Measurements from ENCODE around the gene TACC2. TPM values are rescaled to one million over a fixed set of nuclear protein-coding genes. Genes with fewer than 3 reads are reported as not detected.

The TACC2 gene
- total and polyA plus RNA-seq, 8 donors: 29.0 to 102 (median 52.9) TPM

GRCh38 chr10:122245136-122245535 lies 256.2 kb downstream of the TACC2 start:
- H3K9me3 ChIP-seq: no peaks in the 10 kb centered on the region
- TF ChIP-seq EP300 (IDR thresholded peaks at IDR 0.05) (no peak), CTCF (IDR thresholded peaks at IDR 0.05) (no peak), POLR2A (IDR thresholded peaks at IDR 0.05) (no peak), POLR2AphosphoS5 (IDR thresholded peaks at IDR 0.05) (no peak)
- H3K4me3 ChIP-seq: no peak overlapping the region
- no peaks in the 10 kb centered on the region for H3K27me3 ChIP-seq
- 79 to 83% (median 83%) methylated on average over 4 of the region's 4 CpGs for WGBS, 5 donors
- H3K4me1 ChIP-seq: peaks cover 0 to 5% (median 0%) of the 10 kb centered on the region in 4 donors
- H3K36me3 ChIP-seq: peaks cover 31 to 95% (median 92%) of the 10 kb centered on the region in 4 donors
- no peak overlapping the region for H3K27ac ChIP-seq
- no peak for DNase-seq
- intact Hi-C loops (cut with DNase I; ENCODE audit: low total_unique reads): no loop called here

GRCh38 chr10:122245897-122246296 lies 256.9 kb downstream of the TACC2 start:
- no peaks in the 10 kb centered on the region for H3K9me3 ChIP-seq
- no peak overlapping the region for H3K27ac ChIP-seq
- H3K27me3 ChIP-seq: no peaks in the 10 kb centered on the region
- WGBS, 5 donors: 83 to 91% (median 86%) methylated on average over 11 of the region's 11 CpGs
- intact Hi-C loops (cut with DNase I; ENCODE audit: low total_unique reads): no loop called here
- no peak for TF ChIP-seq POLR2AphosphoS5 (IDR thresholded peaks at IDR 0.05)
- TF ChIP-seq CTCF (IDR thresholded peaks at IDR 0.05): no peak
- no peak for TF ChIP-seq POLR2A (IDR thresholded peaks at IDR 0.05)
- TF ChIP-seq EP300 (IDR thresholded peaks at IDR 0.05): no peak
- DNase-seq: no peak
- no peak overlapping the region for H3K4me3 ChIP-seq
- H3K36me3 ChIP-seq: peaks cover 31 to 93% (median 89%) of the 10 kb centered on the region in 4 donors
- H3K4me1 ChIP-seq: peaks cover 0 to 5% (median 0%) of the 10 kb centered on the region in 4 donors

- H3K27me3 ChIP-seq: no peaks in the 10 kb centered on the region
- peaks cover 27 to 93% (median 88%) of the 10 kb centered on the region in 4 donors for H3K36me3 ChIP-seq
- 87 to 94% (median 91%) methylated on average over 11 of the region's 11 CpGs for WGBS, 5 donors
- H3K27ac ChIP-seq: no peak overlapping the region
- TF ChIP-seq EP300 (IDR thresholded peaks at IDR 0.05) (no peak), POLR2A (IDR thresholded peaks at IDR 0.05) (no peak), CTCF (IDR thresholded peaks at IDR 0.05) (no peak), POLR2AphosphoS5 (IDR thresholded peaks at IDR 0.05) (no peak)
- no peak for DNase-seq
- no peaks in the 10 kb centered on the region for H3K9me3 ChIP-seq
- intact Hi-C loops (cut with DNase I; ENCODE audit: low total_unique reads): no loop called here
- peaks cover 0 to 5% (median 0%) of the 10 kb centered on the region in 4 donors for H3K4me1 ChIP-seq
- H3K4me3 ChIP-seq: no peak overlapping the region
Measured at GRCh38 chr10:122246830-122247520, 258.0 kb downstream of the TACC2 start.

GRCh38 chr10:122248356-122249302 lies 259.7 kb downstream of the TACC2 start:
- no peak for DNase-seq
- 88 to 95% (median 92%) methylated on average over 23 to 25 of the region's 25 CpGs for WGBS, 5 donors
- H3K27ac ChIP-seq: no peak overlapping the region
- TF ChIP-seq POLR2AphosphoS5 (IDR thresholded peaks at IDR 0.05) (no peak), CTCF (IDR thresholded peaks at IDR 0.05) (no peak), EP300 (IDR thresholded peaks at IDR 0.05) (no peak), POLR2A (IDR thresholded peaks at IDR 0.05) (no peak)
- intact Hi-C loops (cut with DNase I; ENCODE audit: low total_unique reads): no loop called here
- no peaks in the 10 kb centered on the region for H3K27me3 ChIP-seq
- peaks cover 24 to 93% (median 81%) of the 10 kb centered on the region in 4 donors for H3K36me3 ChIP-seq
- H3K4me3 ChIP-seq: no peak overlapping the region
- H3K9me3 ChIP-seq: no peaks in the 10 kb centered on the region
- H3K4me1 ChIP-seq: peaks cover 0 to 10% (median 4%) of the 10 kb centered on the region in 4 donors
